ENCODE measurements around the gene HADHA. TPM values are rescaled to one million over a fixed set of nuclear protein-coding genes. Genes with fewer than 3 reads are reported as not detected.

Gene HADHA
- total RNA-seq, 1 donor from 2014 or later, result 154 TPM

GRCh38 chr2:26193578-26194231, 50.7 kb downstream of the HADHA start:
- DNase-seq (ENCODE audit: low spot score), result no peak

- no peak for DNase-seq (ENCODE audit: low spot score)
Observed at GRCh38 chr2:26191316-26192159, 52.9 kb downstream of the HADHA start.

GRCh38 chr2:26190369-26190768, 54.1 kb downstream of the HADHA start:
- no peak for DNase-seq (ENCODE audit: low spot score)

- DNase-seq (ENCODE audit: low spot score), result no peak
Observed at GRCh38 chr2:26189751-26190150, 54.7 kb downstream of the HADHA start.

GRCh38 chr2:26189123-26189522, 55.3 kb downstream of the HADHA start:
- DNase-seq (ENCODE audit: low spot score), result no peak

- no peak for DNase-seq (ENCODE audit: low spot score)
Observed at GRCh38 chr2:26187537-26188104, 56.8 kb downstream of the HADHA start.

- no peak for DNase-seq (ENCODE audit: low spot score)
Observed at GRCh38 chr2:26187114-26187513, 57.3 kb downstream of the HADHA start.

GRCh38 chr2:26185954-26186770, 58.3 kb downstream of the HADHA start:
- no peak for DNase-seq (ENCODE audit: low spot score)

- no peak for DNase-seq (ENCODE audit: low spot score)
Observed at GRCh38 chr2:26185304-26185928, 59.0 kb downstream of the HADHA start.

- peak; percentile 84 for DNase-seq (ENCODE audit: low spot score)
Observed at GRCh38 chr2:26184555-26185303, 59.7 kb downstream of the HADHA start.

- no peak for DNase-seq (ENCODE audit: low spot score)
Observed at GRCh38 chr2:26184121-26184520, 60.3 kb downstream of the HADHA start.

- no peak for DNase-seq (ENCODE audit: low spot score)
Observed at GRCh38 chr2:26182887-26183630, 61.4 kb downstream of the HADHA start.

GRCh38 chr2:26182441-26182840, 62.0 kb downstream of the HADHA start:
- DNase-seq (ENCODE audit: low spot score), result no peak

- DNase-seq (ENCODE audit: low spot score), result no peak
Observed at GRCh38 chr2:26179446-26179913, 65.0 kb downstream of the HADHA start.

- no peak for DNase-seq (ENCODE audit: low spot score)
Observed at GRCh38 chr2:26178746-26179436, 65.5 kb downstream of the HADHA start.

GRCh38 chr2:26178246-26178645, 66.2 kb downstream of the HADHA start:
- DNase-seq (ENCODE audit: low spot score), result no peak

- no peak for DNase-seq (ENCODE audit: low spot score)
Observed at GRCh38 chr2:26177122-26177521, 67.3 kb downstream of the HADHA start.

GRCh38 chr2:26176279-26176615, 68.2 kb downstream of the HADHA start:
- no peak for DNase-seq (ENCODE audit: low spot score)

- DNase-seq (ENCODE audit: low spot score), result no peak
Observed at GRCh38 chr2:26175466-26176278, 68.8 kb downstream of the HADHA start.
